ENCODE measurements around the gene EN1.

- no peak for TF ChIP-seq CTCF (IDR thresholded peaks at IDR 0.05; ENCODE audit: low read depth, low read length)
- TF ChIP-seq POLR2A (IDR thresholded peaks at IDR 0.05; ENCODE audit: extremely low read depth, insufficient read length): no peak
- TF ChIP-seq MYC (IDR thresholded peaks at IDR 0.05; ENCODE audit: low read depth, low read length): no peak
Measured at GRCh38 chr2:118822572-118822971, 24.9 kb downstream of the EN1 start.

Data from NB4 (cell line).